A204.1 (cell line): ENCODE measurements around the gene ASXL2.
"Not testable (repeated sequence)": the region's sequence is repeated elsewhere in the genome, so short reads cannot be mapped to it uniquely, and the experiment has no call there.

Experiments used
- FAIRE-seq: peaks from 2 replicates; lab custom pipeline; 2012; peaks lifted over from hg19 to GRCh38; lab: Jason Lieb, UNC

The ASXL2 gene

DNA sequence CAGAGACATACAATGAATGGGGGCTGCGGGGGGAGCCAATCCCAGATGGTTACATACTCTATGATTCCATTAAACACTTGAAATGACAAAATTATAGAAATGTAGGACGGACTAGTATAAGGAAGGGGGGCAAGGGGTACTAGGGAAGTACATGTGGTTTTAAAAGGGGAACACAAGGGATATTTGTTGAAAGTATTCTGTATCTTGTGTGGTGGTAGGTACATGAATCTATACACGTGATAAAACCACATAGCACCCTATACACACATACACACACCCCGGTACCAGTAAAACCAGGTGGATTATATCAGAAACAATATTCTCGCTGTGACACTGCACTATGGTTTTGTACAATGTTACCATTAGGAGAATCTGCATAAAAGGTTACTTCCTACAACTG lies 45.4 kb downstream of the ASXL2 start:
- no peak for FAIRE-seq

DNA sequence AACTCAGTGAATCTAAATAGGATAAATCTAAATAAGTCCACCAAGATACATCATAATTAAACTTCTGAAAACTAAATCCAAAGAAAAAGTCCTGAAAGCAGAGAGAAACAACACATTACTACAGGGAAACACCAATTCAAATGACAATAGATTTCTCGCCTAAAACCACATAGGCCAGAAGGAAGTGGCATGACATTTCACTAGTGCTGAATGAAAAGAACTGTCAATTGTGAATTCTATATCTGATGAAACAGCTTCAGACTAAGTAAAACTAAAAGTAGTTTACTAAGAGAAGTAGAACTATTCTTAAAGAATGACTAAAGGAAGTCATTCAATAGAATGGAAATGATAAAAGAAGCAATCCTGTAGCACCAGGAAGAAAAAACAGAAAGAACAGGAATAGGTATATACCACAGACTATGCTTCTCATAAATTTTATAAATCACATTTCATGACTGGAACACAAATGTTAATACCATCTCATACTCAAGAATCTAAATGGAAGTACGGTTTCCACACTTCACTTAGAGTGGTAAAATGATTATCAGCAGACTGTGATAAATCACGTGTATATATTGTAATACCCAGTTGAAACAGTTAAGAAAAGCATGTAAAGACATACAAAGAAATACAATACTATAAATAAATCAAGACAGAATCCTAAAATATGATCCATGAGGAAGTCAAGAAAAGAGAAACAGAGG lies 46.4 kb downstream of the ASXL2 start:
- no peak for FAIRE-seq

GRCh38 chr2:25829828-25830227 lies 48.5 kb downstream of the ASXL2 start:
- FAIRE-seq = no peak

DNA sequence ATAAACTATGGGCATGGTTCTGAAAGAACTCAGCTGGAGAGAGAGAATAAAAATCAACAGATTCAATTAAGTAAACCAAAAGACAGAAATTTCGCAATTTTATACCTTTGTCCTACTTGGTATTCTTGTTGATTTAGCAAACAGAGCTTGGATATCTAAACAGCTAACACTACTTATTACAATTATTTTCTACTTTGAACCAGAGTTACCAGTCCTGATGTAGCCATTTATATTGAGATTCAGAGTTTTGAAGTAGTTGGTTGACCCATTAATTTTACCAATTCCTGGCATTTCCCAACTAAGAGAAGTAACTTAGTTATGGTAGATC lies 48.9 kb downstream of the ASXL2 start:
- FAIRE-seq = no peak

DNA sequence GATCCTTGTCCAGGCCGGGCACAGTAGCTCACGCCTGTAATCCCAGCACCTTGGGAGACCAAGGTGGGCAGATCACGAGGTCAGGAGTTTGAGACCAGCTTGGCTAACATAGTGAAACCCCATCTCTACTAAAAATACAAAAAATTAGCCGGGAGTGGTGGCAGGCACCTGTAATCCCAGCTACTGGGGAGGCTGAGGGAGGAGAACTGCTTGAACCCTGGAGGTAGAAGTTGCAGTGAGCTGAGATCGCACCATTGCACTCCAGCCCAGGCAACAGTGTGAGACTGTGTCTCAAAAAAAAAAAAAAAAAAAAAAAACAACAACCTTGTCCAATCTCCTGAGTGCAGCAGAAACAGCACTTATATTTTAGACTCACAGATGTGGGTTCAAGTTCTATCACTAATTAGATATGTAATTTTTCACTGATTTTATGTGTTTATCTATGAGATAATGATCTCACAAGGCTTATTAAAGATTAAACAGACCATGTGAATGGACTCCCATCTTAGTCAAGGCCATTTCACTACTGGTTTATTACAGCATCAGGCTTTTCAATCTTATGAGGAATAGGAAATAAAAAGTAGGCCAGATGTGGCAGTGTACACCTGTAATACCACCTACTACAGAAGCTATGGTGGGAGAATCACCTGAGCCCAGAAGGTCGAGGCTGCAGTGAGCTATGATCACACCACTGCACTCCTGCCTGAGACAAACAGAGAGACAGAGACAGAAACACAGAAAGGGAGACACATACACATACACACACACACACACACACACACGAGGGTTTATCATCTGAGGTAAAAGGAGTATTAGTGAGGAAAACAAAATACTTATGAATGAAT lies 49.5 kb downstream of the ASXL2 start:
- FAIRE-seq = not testable (repeated sequence)

- no peak for FAIRE-seq
Observed at GRCh38 chr2:25825238-25825637, 53.0 kb downstream of the ASXL2 start.

DNA sequence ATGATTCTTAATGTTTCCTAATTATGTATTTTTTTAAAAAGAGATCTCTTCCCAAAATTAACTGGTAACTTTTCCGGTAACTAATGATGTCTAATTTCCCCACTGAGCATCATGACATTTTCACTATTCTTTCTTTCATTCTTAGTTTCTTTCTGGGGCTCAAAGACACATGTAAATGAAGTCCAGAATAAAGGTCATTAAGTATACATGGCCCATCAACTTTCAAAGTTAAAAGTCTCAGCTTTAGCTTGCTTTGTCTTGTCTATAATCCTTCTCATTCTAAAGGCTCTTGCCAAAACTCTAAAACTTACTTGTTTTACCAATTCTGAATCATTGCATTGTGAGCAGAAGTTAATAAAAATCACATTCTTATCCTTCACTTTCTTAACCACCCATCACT lies 53.6 kb downstream of the ASXL2 start:
- no peak for FAIRE-seq

GRCh38 chr2:25824216-25824615 lies 54.1 kb downstream of the ASXL2 start:
- FAIRE-seq = no peak

DNA sequence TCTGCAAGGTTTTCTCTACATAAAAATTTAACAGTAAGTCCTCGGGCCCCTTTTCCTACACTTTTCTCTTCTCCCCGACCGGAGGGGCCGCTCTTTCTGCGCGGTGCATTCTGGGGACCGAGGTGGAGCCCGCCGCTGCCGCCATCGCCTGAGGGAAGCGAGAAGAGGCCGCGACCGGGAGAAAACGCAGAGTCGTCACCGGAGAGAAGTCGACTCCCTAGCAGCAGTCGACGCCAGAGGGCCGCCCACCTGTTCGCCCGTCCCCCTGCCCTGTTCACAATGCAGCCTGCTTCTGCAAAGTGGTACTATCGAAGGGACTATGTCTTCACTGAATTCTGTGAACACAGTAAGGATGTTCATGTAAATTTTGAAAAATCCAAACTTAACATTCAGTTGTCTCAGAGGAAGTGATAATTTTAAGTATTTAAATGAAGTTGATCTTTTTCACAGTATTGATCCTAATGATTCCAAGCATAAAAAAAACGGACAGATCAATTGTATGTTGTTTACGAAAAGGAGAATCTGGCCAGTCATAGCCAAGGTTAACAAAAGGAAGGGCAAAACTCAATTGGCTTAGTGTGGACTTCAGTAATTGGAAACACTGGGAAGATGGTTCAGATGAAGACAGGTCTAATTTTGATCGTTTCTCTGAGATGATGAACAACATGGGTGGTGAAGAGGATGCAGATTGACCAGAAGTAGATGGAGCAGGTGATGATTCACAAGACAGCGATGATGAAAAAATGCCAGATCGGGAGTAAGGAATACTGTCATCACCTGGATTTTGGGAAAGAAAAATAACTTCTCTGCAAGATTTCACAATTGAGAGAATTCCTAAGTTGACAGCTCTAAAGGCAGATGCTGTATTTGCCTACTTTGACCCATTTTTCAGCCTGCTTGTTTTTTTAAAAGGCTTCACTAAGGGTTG lies 55.8 kb downstream of the ASXL2 start:
- no peak for FAIRE-seq

GRCh38 chr2:25821225-25822056 lies 56.8 kb downstream of the ASXL2 start:
- no peak for FAIRE-seq

- FAIRE-seq = no peak
Observed at GRCh38 chr2:25819597-25820039, 58.7 kb downstream of the ASXL2 start.

GRCh38 chr2:25817630-25818029 lies 60.7 kb downstream of the ASXL2 start:
- FAIRE-seq = no peak

- FAIRE-seq = peak; percentile 34
Observed at GRCh38 chr2:25817006-25817405, 61.3 kb downstream of the ASXL2 start.

DNA sequence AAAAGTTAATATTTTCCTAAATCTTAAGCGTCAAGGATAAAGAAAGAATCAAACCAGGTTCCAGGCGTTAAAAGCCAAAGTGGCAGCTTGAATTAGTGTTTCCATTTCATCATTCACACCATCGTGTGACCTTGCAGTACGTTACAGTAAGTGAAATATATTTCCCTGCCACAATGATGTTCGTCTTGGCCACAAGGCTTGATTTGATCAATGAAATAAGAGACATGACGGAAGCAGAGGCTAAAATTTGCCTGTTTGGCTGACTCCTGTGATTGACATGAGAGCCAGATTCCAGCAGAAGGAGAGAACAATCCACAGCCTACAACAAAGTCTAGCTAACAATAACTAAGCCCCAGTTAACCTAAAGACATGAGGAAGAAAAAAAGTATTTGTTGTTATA lies 62.0 kb downstream of the ASXL2 start:
- no peak for FAIRE-seq

- FAIRE-seq = no peak
Observed at GRCh38 chr2:25814681-25815080, 63.6 kb downstream of the ASXL2 start.

DNA sequence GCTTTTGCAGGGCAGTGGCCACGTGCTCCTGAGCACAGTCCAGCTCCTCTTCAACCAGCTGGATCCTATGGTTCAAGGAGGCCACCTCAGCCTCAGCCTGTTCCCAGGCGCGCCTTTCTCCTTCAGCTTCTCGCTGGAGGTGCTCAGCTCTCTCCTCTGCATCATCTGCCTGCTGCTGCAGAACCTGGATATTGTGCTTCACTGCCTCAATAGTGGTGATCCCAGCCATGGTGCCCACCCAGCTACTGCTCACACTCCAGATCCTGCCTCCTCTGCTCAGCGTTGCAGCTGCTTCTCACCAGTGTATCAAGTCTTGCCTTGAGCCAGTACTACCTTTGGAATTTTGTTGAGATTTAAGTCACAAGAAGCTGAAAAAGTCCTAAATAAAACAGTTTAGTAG lies 67.9 kb downstream of the ASXL2 start:
- FAIRE-seq = no peak

GRCh38 chr2:25809646-25810045 lies 68.6 kb downstream of the ASXL2 start:
- FAIRE-seq = no peak

DNA sequence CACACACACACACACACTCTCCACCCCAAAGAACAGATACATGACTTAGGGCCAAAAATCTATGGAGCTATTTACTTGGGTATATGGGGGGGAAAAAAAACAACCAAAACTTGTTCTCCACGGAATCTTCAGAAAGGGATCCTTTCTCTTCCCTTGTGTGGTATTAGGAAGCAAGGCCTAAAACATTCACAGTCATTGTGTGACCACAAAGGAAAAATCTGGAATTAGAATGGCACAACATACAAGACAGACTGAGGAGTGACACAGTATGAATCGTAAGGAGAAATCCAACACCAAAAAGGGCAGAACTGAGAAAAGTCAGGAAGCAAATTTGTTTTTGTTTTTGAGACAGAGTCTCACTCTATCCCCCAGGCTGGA lies 70.3 kb downstream of the ASXL2 start:
- FAIRE-seq = no peak

GRCh38 chr2:25806941-25807340 lies 71.3 kb downstream of the ASXL2 start:
- FAIRE-seq = no peak

DNA sequence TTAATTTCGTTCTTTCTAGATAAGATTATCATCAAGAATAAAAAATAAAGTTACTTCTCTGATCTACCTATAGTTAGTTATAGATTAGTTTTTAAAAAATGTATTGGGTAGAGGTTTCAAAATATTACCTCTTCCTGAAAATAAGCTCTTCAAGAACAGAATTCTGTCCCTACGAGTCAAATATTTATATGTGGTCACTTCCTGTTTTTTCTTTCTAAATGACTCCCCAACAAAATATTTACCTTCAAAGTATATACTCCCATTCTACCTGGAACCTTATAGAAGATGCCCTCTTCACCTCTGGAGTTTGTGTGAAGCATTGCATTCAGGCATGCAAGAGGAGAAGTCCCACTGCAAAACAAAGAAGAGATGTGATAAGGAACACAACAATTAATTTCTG lies 72.3 kb downstream of the ASXL2 start:
- FAIRE-seq = no peak

DNA sequence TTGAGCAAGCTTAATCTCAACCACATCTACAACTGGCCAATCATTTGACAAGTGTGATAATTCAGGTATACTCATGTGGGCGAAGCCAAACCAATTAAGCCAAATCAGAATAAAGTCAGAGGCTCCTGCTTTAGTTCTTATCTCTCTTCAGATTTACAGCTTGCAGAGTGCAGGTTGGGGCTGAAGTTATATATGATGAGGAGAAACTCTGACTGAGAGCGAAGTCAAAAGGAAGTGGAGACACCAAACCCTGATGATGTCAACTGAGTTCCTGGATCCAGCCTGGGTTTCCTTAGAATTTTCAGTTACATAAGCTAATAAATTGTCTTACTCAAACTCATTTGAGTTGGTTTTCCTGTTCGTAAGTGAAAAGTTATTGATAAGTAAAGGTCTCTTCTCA lies 73.9 kb downstream of the ASXL2 start:
- no peak for FAIRE-seq

GRCh38 chr2:25799301-25799700 lies 79.0 kb downstream of the ASXL2 start:
- FAIRE-seq = no peak
